EL (cell line): ENCODE measurements around the gene PEMT.
"Not testable (repeated sequence)": the region's sequence is repeated elsewhere in the genome, so short reads cannot be mapped to it uniquely, and the experiment has no call there.

Experiments used
- DNase-seq: peaks from one replicate; pipeline ENCODE4 v3.0.0-alpha.2; 2016

The PEMT gene, protein sequence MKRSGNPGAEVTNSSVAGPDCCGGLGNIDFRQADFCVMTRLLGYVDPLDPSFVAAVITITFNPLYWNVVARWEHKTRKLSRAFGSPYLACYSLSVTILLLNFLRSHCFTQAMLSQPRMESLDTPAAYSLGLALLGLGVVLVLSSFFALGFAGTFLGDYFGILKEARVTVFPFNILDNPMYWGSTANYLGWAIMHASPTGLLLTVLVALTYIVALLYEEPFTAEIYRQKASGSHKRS

DNA sequence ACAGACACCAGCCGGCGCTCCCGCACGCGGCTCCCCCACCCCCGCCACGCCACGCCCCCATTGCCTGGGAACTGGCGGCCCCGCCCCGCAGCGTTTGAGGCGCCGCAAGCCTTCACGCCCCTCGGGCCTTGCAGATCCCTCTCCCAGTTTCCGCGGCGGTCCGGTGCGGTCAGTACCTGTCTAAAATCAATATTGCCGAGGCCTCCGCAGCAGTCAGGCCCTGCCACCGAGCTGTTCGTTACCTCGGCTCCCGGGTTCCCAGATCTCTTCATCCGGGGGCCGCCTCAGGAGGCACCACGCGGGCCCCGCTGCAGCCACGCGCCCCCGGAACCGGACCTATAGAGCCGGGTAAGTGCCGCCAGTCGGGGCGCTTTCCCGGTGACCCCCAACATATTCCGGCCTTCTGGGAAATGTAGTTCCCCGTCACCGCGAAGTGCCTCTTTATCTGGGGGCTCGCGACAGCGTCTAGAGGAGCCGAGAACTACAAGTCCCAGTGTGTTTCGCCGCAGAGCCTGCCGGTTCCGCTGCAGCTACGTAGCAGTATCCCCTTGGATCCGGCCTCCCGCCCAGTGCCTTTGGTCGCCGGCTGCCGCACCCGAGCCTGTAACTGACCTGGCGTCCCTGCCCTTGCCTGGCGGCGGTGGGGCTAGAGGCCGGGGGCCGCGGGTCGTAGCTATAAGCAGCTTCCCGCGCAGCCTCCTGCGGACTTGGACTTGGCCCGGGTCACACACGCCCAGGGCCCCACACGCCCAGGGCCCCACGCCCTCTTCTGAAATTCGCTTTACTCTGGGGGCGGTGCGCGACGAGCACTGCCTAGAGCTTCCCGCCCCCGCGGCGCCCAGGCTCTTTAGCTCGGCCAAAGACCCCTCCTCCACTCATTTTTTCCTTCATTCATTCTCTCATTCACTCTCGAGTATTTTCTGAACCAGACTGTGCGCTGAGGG, at the start of gene PEMT:
Gene PEMT, minus strand, starts transcription at position 354 of the 944 bp plus-strand sequence. Its CDS starts 82 bp downstream, at position 272.
- DNase-seq, result peak; percentile 99

- not testable (repeated sequence) for DNase-seq
These were observed 48.3 kb upstream of the PEMT start for GRCh38 chr17:17639661-17640270.

GRCh38 chr17:17638467-17638866, 47.0 kb upstream of the PEMT start:
- no peak for DNase-seq

DNA sequence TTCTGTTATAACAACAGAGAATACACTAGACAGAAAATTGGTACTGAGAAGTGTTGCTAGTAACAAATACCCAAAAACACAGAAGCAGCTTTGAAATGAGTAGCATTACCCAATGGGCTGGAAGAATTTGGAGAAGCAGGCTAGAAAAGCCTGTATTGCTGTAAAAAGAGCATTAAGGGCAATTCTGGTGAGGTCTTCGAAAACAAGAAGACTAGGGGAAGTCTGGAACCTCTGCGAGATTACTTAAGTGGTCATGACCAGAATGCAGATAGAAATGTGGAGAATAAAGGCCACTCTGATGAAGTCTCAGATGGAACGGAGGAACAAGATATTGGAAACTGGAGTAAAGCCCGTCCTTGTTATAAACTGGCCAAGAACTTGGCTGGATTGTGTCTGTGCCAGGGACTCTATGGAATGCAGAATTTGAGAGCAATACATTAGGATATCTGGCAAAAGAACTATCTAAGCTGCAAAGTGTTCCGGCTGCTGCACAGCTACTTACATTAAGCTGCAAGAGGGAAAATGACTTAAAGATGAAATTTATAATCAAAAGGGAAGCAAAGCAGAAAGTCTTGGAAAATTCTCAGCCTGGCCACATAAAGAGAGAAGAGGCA, 44.9 kb upstream of the PEMT start:
- no peak for DNase-seq

GRCh38 chr17:17635537-17636271, 44.2 kb upstream of the PEMT start:
- DNase-seq, result not testable (repeated sequence)

DNA sequence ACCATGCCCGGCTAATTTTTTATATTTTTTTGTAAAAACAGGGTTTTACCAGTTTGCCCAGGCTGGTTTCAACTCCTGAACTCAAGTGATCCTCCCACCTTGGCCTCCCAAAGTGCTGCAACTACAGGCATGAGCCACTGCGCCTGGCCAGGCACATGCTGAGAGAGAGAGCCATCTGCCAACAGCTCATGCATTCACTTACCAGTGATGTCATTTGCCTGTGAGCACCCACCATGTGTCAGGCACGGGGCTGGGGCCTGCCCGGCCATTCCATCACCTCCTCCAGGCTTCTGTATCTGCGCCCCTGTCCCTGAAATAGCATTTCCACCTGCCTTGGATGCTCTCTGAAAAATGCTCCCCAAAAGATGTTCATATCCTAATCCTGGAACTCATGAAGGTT, 43.6 kb upstream of the PEMT start:
- peak; percentile 16 for DNase-seq

- no peak for DNase-seq
These were observed 41.8 kb upstream of the PEMT start for GRCh38 chr17:17633310-17633709.

DNA sequence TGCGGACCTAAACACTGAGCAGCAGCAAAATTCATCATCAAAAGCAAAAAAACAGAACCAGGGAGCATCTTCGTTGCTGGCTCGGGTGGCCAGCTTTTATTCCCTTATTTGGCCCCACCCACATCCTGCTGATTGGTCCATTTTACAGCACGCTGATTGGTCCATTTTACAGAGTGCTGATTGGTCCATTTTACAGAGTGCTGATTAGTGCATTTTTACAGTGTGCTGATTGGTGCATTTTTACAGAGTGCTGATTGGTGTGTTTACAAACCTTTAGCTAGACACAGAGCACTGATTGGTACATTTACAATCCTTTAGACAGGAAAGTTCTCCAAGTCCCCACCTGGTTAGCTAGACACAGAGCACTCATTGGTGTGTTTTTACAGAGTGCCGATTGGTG, 41.2 kb upstream of the PEMT start:
- not testable (repeated sequence) for DNase-seq

GRCh38 chr17:17628388-17629008, 37.0 kb upstream of the PEMT start:
- peak; percentile 32 for DNase-seq

- no peak for DNase-seq
These were observed 35.3 kb upstream of the PEMT start for GRCh38 chr17:17626840-17627239.

DNA sequence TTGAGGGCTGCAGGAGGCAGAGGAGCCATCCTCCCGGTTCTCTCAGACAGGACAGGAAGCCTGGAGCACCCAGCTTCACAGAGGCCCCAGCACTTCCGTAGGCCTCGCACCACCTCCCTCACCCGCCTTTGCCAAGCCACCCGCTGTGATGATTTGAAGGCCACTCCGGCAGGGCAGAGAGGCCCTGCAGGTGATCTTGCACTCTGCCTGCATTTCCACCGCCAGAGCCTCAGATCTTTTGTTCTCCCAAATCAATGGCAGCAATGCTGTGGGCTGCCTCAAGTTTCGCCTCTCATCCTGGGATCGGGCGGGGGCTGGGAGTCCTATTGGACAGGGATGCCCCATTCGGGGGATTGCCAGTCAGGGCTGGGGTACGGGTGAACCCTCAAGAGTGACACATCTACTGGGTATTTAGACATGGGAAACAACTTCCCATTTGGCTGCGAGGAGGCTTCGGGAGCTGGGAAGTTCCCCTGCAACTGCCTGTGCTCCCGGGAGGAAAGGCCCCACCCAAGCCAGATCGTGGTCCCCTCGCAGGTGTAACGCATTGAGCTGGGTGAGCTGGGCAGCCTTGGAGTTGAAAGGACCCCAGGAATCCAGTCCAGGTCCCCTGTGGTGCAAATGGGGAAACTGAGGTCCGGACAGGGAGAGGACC, 34.8 kb upstream of the PEMT start:
- no peak for DNase-seq

DNA sequence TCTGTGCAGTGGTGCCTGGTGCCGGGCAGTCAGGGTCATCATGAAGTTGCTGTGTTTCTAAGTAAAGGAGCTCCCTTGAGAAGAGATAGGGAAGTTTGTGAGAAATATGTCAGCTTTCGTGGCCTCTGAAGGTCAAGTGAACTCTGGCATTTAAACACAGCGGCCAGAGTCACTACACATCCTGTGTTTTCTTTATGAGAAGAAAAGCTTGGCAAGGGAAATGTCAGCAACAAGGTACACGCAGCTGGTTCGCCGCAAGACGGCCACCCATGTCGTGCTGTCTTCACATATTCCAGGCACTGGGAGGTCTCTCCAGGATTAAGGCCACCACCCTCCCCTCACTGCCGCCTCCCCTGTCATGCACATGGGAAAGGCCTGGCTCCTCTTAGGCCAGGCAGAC, 33.2 kb upstream of the PEMT start:
- DNase-seq, result no peak

DNA sequence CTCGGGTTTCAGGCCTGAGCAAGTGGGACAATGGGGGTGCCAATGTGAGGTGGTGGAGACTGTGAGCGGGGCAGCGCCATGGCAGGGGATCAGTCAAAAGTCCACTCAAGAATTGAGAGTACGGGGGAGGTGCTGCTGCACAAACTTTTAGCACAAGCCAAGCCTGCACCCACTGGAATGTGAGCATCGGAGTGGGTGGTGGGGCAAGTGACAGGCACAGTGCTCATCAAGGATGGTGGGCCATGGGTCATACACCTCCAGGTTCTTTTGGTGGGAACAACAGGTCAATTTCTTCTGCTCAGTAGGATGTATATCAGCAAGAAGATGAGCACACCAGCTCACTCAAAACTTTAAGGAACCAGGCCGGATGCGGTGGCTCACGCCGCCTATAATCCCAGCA, 32.4 kb upstream of the PEMT start:
- no peak for DNase-seq

DNA sequence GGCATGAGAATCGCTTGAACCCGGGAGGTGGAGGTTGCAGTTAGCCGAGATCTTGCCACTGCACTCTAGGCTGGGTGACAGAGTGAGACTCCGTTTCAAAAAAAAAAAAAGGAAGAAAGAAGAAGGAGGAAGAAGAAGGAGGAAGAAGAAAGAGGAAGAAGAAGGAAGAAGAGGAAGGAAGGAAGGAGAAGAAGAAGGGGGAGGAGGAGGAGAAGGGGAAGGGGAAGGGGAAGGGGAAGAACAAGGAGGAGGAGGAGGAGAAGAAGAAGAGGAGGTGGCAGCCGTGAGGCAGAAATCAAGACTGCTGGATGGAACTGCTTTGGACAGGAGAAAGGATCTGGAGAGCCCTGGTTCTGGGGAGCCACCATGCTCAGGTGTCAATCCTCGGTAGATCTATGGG, 29.7 kb upstream of the PEMT start:
- no peak for DNase-seq

DNA sequence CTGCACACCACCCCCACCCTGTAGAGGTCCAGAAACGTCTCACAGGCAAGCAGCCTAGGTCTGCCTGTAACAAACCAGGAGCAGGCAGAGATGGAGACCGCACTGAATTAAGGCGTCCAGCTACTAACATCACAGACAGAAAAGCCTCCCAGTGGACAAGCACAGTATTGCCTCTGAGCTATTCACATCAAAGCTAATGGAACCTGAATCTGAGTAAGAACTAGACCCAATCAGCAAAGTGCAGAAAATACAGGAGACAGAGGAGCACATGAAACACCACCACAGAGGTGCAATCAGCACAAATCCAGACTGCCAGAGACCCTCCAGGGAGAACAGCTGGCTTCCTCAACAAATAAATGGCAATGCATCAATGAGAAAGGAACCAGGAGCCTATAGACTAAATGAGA, 22.2 kb upstream of the PEMT start:
- DNase-seq, result peak; percentile 65

GRCh38 chr17:17612085-17613022, 20.8 kb upstream of the PEMT start:
- no peak for DNase-seq

DNA sequence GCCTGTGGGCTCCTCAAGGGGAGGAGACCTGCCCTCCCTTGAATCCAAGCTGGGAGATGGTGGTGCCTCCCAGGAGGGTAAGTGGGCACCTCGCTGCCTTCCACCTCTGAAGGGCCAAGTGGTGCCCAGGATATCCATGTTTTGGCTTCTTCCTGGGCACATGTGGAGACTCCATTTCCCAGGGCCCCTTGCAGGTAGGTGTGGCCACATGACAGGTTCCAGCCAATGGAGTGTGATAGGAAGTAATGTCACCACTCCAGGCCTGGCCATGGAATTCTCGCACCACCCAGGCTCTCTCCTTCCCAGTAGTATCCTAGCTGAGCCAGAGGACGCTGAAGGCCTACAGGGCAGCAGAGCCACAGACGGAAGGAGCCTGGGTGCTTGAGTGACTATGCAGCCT, 17.6 kb upstream of the PEMT start:
- DNase-seq, result no peak

- DNase-seq, result peak; percentile 10
These were observed 15.0 kb upstream of the PEMT start for GRCh38 chr17:17606416-17607000.

DNA sequence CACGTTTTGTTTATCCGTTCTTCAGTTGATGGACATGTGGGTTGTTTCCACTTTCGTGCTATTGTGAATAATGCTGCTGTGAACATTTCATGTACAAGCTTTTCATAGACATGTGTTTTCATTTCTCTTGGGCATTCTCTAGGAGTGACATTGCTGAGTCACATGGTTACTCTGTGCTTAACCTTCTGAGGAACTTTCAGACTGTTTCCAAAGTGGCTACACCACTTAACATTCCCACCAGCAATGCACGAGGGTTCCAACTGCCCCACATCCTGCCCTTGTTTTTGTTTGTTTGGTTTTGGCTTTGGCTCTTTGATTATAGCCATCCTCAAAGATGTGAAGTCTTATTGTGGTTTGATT, 14.2 kb upstream of the PEMT start:
- DNase-seq, result peak; percentile 67
